GM12873 (cell line): ENCODE measurements around the gene NCBP2.

ENCODE experiments used
- TF ChIP-seq, protein P1 (sequence below): IDR thresholded peaks from 2 replicates; pipeline ENCODE4 v1.5.1; 2012; ENCODE audit warnings: low read depth, mild to moderate bottlenecking, moderate library complexity, low read length, control low read depth; ENCODE audit not compliant: insufficient read depth; ENCODE audit errors: missing control alignments

NCBP2 gene

DNA sequence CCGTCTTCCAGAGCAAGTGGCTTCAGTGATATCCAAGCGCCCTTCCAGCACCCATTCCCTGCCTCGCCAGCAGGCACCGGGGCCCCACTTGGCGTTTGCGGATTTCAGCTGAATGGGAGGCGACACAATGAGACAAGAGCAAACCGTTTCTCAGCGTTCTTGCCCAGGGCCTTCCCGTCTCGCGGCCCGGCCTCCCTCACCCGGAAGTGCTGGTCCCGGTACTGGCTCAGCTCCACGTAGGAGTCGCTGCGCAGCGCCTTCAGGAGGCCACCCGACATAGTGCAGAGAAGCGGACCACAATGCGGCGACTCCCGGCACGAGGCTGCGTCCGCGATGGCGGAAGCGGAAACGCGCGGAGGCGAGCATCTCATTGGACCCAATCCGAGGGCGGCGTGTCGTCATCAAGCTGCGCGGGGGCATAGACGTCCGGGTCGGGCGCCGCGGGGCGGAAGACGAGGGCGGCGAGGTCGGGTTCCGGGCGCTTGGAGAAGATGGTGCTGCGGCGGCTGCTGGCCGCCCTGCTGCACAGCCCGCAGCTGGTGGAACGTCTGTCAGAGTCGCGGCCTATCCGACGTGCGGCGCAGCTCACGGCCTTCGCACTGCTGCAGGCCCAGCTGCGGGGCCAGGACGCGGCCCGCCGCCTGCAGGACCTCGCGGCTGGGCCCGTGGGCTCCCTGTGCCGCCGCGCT, at the start of gene NCBP2:
TSS of gene NCBP2 (minus strand) at position 303 of the 689 bp plus-strand sequence. CDS start at position 278, 25 bp downstream.
- TF ChIP-seq, protein P1, sequence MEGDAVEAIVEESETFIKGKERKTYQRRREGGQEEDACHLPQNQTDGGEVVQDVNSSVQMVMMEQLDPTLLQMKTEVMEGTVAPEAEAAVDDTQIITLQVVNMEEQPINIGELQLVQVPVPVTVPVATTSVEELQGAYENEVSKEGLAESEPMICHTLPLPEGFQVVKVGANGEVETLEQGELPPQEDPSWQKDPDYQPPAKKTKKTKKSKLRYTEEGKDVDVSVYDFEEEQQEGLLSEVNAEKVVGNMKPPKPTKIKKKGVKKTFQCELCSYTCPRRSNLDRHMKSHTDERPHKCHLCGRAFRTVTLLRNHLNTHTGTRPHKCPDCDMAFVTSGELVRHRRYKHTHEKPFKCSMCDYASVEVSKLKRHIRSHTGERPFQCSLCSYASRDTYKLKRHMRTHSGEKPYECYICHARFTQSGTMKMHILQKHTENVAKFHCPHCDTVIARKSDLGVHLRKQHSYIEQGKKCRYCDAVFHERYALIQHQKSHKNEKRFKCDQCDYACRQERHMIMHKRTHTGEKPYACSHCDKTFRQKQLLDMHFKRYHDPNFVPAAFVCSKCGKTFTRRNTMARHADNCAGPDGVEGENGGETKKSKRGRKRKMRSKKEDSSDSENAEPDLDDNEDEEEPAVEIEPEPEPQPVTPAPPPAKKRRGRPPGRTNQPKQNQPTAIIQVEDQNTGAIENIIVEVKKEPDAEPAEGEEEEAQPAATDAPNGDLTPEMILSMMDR, result peak; percentile 80

DNA sequence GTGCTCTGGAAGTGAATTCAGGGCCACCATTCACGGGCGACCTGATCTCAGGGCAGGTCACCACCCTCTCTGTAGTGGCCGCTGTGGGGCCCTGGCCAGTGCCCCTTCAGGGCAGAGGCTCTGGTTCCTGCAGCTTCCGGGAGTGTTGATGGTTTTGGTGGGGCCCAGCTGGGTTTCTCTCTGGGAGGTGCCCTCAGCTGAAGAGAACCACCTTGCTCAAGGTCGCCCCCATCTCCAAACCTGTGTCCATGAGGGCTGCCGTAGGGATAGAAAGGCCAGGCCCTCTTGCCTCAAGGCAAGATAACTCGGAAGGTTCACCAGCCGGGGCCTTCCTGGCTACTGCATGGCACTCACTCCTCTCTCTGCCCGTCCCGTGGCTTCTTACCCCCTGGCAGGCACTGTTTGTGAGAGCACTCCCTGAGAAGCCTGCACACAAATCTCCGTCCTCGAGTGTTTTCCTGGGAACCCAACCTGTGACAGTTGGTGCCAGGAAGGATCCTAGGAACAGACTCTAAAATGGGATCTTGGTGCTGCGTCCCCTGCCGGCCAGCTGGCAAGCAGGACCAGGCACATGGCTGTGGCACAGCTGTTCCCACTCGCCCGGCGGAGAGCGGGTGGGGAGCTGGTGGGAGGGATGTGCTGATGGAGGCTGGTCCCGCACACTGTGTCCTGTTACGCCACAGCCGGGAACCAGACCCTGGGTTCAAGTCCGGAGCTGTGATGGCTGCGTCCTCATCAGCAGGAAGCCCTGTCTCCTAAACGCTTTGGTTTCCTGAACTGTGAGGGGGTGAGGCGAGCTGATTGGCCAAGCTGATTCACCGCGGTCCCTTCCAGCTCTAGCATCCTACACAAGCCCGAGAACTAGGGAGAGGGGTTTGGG, 49.5 kb upstream of the NCBP2 start:
- TF ChIP-seq, protein P1, result no peak

DNA sequence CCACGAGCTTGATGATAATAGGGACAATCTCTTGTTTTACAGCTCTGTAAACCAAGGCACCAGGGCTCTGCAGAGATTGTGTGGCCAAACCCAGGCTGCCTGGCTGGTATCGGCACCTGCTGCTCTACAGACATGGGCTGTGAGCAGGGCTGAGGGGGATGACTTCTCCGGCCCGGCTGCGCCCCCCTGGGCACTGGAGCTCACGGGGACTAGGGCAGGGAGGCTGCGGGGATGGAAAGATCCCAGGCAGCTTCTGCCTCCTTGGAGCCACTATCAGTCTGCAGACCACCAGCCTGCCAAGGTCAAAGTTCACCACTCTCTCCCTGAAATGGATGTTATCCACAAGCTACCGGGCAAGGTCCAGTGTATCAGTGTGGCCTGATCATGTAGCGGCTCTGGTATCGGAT, 48.3 kb upstream of the NCBP2 start:
- TF ChIP-seq, protein P1, result no peak

DNA sequence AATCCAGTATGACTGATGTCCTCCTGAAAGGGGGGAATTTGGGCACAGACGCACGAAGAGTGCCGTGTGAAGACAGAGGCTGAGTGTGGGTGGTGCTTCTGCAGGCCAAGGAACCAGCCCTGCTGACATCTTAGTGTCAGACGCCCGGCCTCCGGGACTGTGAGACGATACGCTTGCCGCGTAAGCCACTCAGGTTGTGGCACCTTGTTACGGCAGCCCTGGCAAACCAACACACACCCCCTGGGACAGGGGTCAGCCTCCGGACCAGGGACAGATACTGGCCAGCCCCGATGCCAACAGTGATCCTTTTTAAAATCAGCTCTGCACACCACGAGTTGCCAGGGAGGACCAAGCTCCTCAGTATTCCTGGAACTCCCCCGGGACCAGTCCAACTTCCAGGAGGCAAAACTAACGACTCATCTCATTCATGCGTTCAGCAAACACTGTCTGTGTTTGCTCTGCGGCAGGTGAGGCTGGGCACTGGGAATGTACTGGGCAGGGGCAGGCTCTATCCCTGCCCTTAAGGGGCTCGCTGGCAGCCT, 47.5 kb upstream of the NCBP2 start:
- TF ChIP-seq, protein P1, result no peak

DNA sequence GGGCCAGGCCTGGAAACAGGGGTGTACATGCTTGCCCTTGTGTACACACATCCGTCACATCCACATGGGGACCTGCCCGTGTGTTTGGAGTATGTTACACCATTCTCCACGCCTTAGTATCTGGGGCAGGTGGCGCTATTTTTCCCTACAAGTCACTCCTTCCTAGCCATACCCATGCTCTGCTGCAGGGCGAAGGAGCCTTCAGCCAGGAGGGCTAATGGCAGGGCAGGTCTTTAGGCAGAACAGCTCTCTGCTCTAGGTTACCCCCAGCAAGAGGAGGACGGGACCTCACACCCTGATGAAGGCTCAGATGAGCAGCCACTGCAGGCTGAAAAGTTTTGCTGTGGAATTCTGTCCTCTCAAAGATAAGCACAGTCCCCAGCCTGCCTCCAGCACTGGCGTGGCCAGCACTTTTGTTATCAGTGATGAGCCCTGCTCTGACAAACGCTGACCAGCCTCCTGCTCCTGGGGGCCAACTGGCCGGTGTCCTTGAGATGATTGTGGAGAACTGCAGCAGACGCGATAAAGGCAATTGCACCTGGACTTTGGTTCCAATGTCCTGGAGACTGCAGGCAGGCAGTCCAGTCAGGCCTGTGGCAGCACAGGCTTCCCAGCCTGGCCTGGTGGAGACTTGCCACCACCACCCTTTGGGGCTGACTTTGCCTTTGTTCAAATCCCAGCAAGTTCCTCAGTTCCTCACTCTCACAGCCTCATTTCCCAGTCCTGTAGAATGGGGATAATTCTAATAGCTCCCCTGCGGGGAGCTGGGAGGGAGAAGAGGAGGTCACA, 46.1 kb upstream of the NCBP2 start:
- TF ChIP-seq, protein P1, result no peak

DNA sequence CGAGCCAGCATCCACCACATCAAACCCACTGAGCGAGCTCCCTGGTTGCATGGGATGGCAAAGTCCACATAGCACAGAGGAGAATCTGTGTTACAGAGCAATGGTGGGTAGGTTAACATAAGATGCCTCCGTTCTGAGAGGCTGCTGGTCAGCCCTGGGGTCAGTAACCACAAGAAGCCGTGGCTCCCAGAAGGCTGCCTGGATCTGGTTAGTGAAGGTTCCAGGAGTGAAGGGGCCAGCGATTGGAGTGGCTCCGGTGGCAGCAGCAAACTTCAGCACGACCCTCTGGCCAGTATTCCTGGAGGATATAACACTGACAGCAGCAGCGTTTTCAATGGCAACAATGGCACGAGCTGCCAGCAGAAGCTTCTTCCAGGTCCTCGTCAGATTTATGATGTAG, 44.7 kb upstream of the NCBP2 start:
- TF ChIP-seq, protein P1, result no peak
